Measurements from ENCODE around the gene PPOX. TPM values are rescaled to one million over a fixed set of nuclear protein-coding genes. Genes with fewer than 3 reads are reported as not detected.

The PPOX gene
- total RNA-seq, 1 experiment from 2014 or later, result 27.1 TPM

GRCh38 chr1:161173711-161174110 lies 7.5 kb downstream of the PPOX start:
- DNase-seq (ENCODE audit: extremely low read depth, low read depth), result no peak

GRCh38 chr1:161174911-161175310 lies 8.7 kb downstream of the PPOX start:
- no peak for DNase-seq (ENCODE audit: extremely low read depth, low read depth)

DNA sequence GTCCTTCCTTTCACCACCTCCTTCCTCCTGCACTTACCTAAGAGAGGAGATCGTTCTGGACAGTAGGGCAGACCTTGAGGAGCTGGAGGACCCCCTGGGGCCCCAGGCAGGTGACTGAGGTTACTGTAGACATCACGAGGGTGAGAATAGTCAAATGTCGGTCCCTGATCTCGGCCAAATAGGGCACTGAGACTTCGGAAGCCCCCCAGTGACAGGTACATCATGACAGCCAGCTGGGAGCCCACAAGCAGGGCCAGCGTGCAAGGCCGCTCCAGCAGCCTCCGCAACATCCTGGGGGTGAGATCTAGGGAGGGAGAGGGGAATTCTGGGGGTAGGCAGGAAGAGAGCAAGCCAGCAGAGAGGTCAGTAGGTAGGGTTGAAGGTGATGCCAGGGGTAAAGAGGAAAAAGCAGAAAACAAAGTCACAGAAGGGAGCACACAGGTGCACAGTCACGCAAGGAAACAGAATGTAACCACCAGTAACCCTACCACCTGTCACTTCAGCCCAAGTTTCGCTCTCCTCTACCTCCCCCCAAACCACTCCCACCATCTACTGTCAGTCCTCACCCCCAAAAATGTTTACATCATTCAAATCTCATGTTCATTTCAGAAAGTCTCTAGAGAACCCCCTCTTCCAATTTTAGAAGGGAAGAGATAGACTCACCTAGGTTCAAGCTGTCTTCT lies 9.7 kb downstream of the PPOX start:
- no peak for DNase-seq (ENCODE audit: extremely low read depth, low read depth)

DNA sequence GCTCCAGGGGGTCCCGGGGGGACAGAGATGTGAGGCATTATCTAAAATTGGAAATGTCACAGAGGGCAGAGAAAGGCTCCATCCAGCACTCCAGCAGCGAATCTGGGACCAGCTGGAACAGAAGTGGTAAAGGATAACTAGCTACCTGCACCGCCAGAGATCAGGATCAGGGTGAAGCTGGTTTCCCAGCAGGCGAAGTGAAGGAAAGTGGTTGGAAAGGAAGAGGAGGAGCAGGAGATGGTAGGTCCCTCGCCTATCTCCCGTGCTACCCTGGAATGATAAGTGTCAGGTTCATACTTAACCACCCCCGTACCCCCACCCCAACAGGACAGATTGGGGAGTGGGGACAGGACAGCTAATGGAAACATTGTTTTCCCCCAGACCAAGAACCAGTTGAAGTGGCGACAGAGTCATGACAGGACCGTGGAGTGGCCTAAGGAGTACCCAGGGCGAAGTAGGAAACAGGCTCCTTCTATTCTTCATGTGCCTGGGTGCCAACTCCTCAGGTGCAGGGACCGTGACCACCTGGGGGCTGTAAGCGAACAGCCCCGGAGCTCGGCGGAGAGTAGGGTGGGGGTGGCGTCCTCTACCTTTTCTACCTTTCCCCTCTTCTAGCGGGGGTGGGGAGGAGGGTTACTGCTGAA lies 10.4 kb downstream of the PPOX start:
- no peak for DNase-seq (ENCODE audit: extremely low read depth, low read depth)

DNA sequence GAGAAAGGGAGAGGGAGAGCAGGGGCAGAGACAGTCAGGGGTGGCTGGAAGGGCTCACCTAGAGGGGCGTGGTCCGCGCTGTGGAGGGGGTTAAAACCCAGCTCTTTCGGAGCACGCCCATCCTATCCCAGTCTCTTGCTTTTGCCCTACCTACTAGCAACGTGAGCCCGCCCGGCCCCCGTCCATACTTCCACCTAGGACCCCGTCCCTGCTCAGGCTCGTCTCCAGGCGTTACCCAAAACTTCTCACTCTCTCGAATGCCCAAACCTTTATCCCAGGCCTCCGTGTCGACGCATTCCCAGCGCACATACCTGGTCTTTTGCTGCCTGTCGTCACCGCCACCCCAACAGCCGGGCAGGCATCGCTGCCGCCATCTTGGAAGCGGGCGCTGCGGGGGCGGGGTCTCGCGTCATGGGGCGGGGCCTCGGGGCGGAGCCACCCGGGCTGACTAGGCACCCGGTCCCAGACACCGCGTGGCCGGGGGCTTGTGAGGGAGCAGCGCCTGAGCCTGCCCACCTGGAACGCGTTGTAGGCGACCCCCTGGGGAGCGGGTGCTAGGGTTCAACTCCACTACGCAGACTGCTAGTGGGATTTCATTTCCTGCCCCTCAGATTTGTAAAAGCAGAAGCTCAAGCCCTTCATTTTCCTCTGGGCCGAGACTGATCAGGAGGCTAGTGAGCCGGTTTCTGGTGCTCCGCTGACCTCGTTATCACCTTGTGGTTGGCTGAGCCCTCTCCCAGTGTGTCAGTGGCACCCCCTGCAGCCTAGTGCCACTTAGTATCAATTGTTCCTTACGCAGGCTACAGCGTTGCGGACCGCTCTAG lies 11.1 kb downstream of the PPOX start, which contains the start of gene B4GALT3:
TSS of gene B4GALT3 (minus strand) at position 396 of the 824 bp plus-strand sequence. CDS start 1,447 bp downstream, outside the sequence.
- peak; percentile 80 for DNase-seq (ENCODE audit: extremely low read depth, low read depth)

DNA sequence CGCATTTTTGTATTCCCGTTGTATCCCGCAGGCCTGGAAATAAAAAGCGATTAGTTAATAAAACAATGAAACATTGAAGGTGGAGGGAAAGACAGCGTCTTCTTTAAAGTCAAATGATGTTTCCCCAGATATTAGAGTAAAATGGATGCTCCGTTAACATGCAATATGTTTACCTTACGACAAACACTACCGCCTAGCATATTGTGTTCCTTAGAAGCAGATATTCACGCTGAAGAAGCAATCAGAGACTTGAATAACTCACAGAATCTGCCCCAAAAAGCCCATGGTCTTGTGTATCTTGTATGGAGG lies 11.7 kb downstream of the PPOX start:
- no peak for DNase-seq (ENCODE audit: extremely low read depth, low read depth)

- no peak for DNase-seq (ENCODE audit: extremely low read depth, low read depth)
Observed at GRCh38 chr1:161179698-161180097, 13.5 kb downstream of the PPOX start.

GRCh38 chr1:161180639-161181038 lies 14.4 kb downstream of the PPOX start:
- no peak for DNase-seq (ENCODE audit: extremely low read depth, low read depth)

GRCh38 chr1:161182214-161182613 lies 16.0 kb downstream of the PPOX start:
- DNase-seq (ENCODE audit: extremely low read depth, low read depth), result no peak

GRCh38 chr1:161185282-161185682 lies 19.1 kb downstream of the PPOX start:
- no peak for DNase-seq (ENCODE audit: extremely low read depth, low read depth)

- DNase-seq (ENCODE audit: extremely low read depth, low read depth), result no peak
Observed at GRCh38 chr1:161185732-161186311, 19.6 kb downstream of the PPOX start.

DNA sequence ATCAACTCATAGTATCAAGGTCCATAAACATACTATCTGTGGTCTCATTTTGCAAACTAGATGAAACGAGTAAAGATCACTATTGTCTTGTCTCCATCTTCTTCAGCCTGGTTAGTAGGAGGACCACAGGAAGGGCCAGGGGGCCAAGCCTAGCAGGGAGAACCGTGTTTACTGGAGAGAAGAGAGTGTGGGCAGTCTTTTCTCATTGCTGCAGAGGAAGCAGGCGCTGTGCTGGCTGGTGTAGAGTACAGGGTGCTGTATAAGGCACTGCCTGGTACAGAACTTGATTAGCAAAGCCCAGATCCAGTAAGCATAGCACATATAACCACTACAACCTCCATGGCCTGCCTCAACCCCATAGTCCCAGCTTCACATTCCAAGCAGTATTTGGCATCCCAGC lies 21.1 kb downstream of the PPOX start:
- no peak for DNase-seq (ENCODE audit: extremely low read depth, low read depth)

DNA sequence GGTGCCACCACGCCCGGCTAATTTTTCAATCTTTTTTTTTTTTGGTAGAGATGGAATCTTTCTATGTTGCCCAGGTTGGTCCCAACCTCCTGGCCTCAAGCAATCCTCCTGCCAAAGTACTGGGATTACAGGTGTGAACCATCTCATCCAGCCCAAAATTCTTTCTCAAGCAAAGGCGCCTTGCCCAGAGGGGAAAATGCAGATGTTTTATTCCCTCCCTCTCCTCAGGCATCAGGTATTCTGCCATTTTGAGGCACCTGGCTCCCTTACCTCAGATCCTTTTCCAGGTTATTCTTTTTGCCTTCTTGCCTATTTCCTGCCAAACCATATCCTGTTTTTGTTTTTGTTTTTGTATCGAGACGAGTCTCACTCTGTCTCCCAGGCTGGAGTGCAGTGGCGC lies 22.2 kb downstream of the PPOX start:
- no peak for DNase-seq (ENCODE audit: extremely low read depth, low read depth)

GRCh38 chr1:161189036-161189435 lies 22.8 kb downstream of the PPOX start:
- DNase-seq (ENCODE audit: extremely low read depth, low read depth), result no peak

GRCh38 chr1:161190962-161191521 lies 24.8 kb downstream of the PPOX start:
- DNase-seq (ENCODE audit: extremely low read depth, low read depth), result no peak

- DNase-seq (ENCODE audit: extremely low read depth, low read depth), result no peak
Observed at GRCh38 chr1:161191971-161192370, 25.7 kb downstream of the PPOX start.

- DNase-seq (ENCODE audit: extremely low read depth, low read depth), result peak; percentile 76
Observed at GRCh38 chr1:161192476-161193465, 26.5 kb downstream of the PPOX start.

DNA sequence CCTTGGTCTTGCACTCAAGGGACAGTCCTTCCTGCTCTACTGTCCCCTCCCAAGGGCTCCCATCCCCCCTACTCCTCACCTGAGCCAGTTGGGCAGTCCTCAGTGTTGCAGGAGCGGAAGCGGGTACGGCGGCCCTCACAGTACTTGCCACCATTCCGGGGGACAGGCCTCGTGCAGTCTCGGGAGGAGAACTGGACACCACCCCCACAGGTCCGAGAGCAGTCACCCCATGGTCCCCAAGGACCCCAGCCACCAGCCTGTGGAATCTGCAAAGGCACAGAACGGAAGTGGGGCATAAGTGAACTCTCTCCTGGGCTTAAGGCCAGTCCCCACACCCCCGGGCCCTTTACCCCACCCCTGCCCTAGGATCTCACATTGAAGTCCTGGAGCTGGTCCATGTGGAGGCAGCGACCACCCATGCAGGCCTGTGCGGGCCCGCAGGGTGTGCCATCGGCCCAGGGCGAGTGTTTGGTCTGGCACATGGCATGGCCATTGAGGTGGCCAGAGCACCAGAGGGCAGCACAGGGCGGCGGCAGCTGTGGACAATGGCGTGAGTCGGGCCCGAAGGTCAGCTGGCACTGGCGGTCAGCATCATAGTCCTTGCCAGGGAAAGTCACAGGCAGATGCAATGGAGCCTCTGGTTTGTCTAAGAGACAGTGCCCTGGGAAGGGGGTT lies 27.5 kb downstream of the PPOX start:
- no peak for DNase-seq (ENCODE audit: extremely low read depth, low read depth)

GRCh38 chr1:161195171-161195570 lies 28.9 kb downstream of the PPOX start:
- DNase-seq (ENCODE audit: extremely low read depth, low read depth), result no peak

All from NCI-H460 (cell line).